DND-41 (cell line): ENCODE data around the gene ACER3.
"Not testable (repeated sequence)": the region's sequence is repeated elsewhere in the genome, so short reads cannot be mapped to it uniquely, and the experiment has no call there.

ENCODE experiments used
- ATAC-seq: fragments of 200-7000 bp; cut with Tn5 transposase; 3 replicates; pipeline ENCODE4 v1.9.1; 2021; ENCODE audit warnings: low read depth; ENCODE audit not compliant: insufficient read depth
- DNase-seq: peaks from one replicate; pipeline ENCODE4 v3.0.0-alpha.2; 2020
- H2AFZ ChIP-seq: 2 replicates; pipeline ENCODE4 v1.6.0; 2012; ENCODE audit warnings: low read depth, low read length
- H3K27ac ChIP-seq: 2 replicates; pipeline ENCODE4 v1.5.1; 2012; ENCODE audit warnings: low read length, inconsistent platforms
- H3K27me3 ChIP-seq: fragments of 200-600 bp; sonication (generic); 2 replicates; pipeline ENCODE4 v1.6.0; 2012; ENCODE audit warnings: low read length, mild to moderate bottlenecking, inconsistent platforms; ENCODE audit not compliant: insufficient read depth, poor library complexity
- H3K36me3 ChIP-seq: 2 replicates; pipeline ENCODE4 v1.5.1; 2012; ENCODE audit warnings: low read length, inconsistent platforms; ENCODE audit not compliant: insufficient read depth
- H3K4me1 ChIP-seq: 2 replicates; pipeline ENCODE4 v1.5.1; 2012; ENCODE audit warnings: mild to moderate bottlenecking, low read length; ENCODE audit not compliant: insufficient read depth
- H3K4me2 ChIP-seq: 2 replicates; pipeline ENCODE4 v1.6.0; 2012; ENCODE audit warnings: mild to moderate bottlenecking, moderate library complexity, low read length, inconsistent platforms; ENCODE audit not compliant: insufficient read depth
- H3K4me3 ChIP-seq, 2 experiments: fragments of 200-600 bp in 1 of 2; shearing (Covaris generic) in 1 of 2; 2 replicates each; pipeline ENCODE4 v1.5.1; 2012 to 2016; ENCODE audit warnings: inconsistent platforms in 2 of 2, low read length in 2 of 2, mild to moderate bottlenecking in 2 of 2, low read depth in 1 of 2, moderate library complexity in 1 of 2
- H3K79me2 ChIP-seq: 2 replicates; pipeline ENCODE4 v1.6.0; 2012; ENCODE audit warnings: low read length, inconsistent platforms; ENCODE audit not compliant: insufficient read depth
- H3K9ac ChIP-seq: 2 replicates; pipeline ENCODE4 v1.6.0; 2012; ENCODE audit warnings: low read depth, mild to moderate bottlenecking, inconsistent platforms, low read length, moderate library complexity
- H3K9me3 ChIP-seq: 2 replicates; pipeline ENCODE4 v1.5.1; 2012; ENCODE audit warnings: low read length, moderate library complexity, mild to moderate bottlenecking, inconsistent platforms; ENCODE audit not compliant: insufficient read depth, severe bottlenecking
- H4K20me1 ChIP-seq: 2 replicates; pipeline ENCODE4 v1.6.0; 2012; ENCODE audit warnings: low read length; ENCODE audit not compliant: insufficient read depth
- EZH2 ChIP-seq: IDR thresholded peaks from 3 replicates; pipeline ENCODE4 v1.6.1; 2012; ENCODE audit warnings: borderline replicate concordance, low read depth, mild to moderate bottlenecking, moderate library complexity, low read length, inconsistent platforms; ENCODE audit not compliant: severe bottlenecking
- TF ChIP-seq, protein P1 (sequence below): IDR thresholded peaks from 2 replicates; pipeline ENCODE4 v1.5.1; 2012; ENCODE audit warnings: borderline replicate concordance, low read length, moderate library complexity, mild to moderate bottlenecking; ENCODE audit not compliant: poor library complexity, severe bottlenecking; ENCODE audit errors: extremely low read depth

The ACER3 gene

DNA sequence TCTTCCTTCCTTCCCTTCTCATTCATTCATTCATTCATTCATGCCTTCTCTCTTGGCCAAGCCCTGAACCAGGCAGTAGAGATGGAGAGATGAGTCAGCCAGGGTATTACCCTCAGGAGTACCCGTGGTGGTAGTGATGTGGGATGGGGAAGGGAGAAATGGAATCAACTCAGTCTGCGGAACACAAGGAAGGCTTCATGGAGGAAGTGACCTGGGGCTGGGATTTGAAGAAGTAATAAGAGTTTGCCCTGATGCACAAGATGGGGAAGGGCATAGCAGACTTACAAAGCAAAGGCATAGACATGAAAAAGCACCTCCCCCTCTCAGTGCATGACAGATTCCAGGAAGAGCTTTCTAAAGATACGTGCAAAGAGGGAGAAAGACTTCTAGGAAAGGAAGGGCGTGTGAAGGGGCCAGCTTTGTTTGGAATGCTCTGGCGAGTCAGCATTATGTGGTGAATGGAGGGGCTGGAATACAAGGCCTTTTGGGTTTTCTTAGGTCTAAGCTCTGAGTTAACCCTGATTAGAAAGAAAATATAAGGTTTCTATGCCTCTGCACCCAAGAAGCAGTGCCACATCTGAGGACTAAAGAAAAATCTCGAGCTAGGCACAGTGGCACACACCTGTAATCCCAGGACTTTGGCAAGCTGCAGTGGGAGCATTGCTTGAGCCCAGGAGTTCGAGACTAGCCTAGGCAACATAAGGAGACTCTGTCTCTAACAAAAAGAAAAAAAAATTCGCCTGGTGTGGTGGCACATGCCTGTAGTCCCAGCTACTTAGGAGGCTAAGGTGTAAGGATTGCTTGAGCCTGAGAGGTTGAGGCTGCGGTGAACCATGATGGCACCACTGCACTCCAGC lies 36.4 kb upstream of the ACER3 start:
- DNase-seq (no peak), ATAC-seq (no peak)
- TF ChIP-seq, protein P1, sequence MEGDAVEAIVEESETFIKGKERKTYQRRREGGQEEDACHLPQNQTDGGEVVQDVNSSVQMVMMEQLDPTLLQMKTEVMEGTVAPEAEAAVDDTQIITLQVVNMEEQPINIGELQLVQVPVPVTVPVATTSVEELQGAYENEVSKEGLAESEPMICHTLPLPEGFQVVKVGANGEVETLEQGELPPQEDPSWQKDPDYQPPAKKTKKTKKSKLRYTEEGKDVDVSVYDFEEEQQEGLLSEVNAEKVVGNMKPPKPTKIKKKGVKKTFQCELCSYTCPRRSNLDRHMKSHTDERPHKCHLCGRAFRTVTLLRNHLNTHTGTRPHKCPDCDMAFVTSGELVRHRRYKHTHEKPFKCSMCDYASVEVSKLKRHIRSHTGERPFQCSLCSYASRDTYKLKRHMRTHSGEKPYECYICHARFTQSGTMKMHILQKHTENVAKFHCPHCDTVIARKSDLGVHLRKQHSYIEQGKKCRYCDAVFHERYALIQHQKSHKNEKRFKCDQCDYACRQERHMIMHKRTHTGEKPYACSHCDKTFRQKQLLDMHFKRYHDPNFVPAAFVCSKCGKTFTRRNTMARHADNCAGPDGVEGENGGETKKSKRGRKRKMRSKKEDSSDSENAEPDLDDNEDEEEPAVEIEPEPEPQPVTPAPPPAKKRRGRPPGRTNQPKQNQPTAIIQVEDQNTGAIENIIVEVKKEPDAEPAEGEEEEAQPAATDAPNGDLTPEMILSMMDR: no peak
- no peak for TF ChIP-seq EZH2
- Histone ChIP-seq H3K4me2 (no peak overlapping the region), H3K9me3 (no peaks in the 10 kb centered on the region), H3K27me3 (no peaks in the 10 kb centered on the region), H3K4me3 (no peak overlapping the region), H3K9ac (no peak overlapping the region), H3K79me2 (no peaks in the 10 kb centered on the region), H3K4me1 (no peaks in the 10 kb centered on the region), H3K36me3 (no peaks in the 10 kb centered on the region), H2AFZ (no peak overlapping the region), H4K20me1 (no peaks in the 10 kb centered on the region), H3K27ac (no peak overlapping the region)

DNA sequence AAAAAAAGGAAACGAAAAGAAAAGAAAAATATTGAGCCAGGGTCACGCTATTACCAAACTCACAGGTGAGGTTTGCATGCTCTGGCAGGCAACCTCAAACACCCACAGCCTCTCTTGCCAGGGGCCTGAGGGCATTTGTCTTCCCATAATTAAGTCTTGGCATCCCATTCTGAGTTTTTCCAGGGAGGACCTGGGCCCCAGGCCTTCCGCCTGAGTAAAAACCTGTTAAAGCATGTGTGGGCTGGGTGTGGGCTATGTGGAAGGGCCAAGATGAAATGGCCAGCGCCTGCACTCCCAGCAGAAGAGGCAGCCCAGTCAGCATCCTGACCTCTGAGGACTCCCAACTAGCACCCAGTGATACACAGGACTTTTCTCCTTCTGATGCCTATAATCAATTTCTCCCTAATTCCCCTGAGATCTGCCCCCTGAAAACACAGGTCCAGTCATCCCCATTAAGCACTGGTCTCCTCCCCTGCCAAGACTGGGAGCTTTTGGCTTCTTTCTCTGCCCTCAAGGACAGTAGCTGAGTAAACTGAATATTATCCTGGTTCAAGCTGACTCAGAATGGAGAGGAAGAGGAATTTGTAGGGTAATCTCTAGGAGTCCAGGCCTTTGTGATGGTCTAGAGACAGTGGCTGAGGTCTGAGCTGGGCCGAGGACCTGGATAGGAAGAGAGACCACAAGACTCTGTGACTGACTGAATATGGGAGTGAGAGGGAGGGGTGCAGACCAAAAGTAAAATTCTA lies 35.6 kb upstream of the ACER3 start:
- no peak overlapping the region for H3K27ac ChIP-seq
- no peaks in the 10 kb centered on the region for H3K27me3 ChIP-seq
- H3K79me2 ChIP-seq: no peaks in the 10 kb centered on the region
- H3K4me2 ChIP-seq: no peak overlapping the region
- DNase-seq (no peak), ATAC-seq (no peak)
- H3K4me1 ChIP-seq: no peaks in the 10 kb centered on the region
- H3K9me3 ChIP-seq: no peaks in the 10 kb centered on the region
- no peak overlapping the region for H2AFZ ChIP-seq
- no peaks in the 10 kb centered on the region for H3K36me3 ChIP-seq
- H3K4me3 ChIP-seq: no peak overlapping the region
- H4K20me1 ChIP-seq: no peaks in the 10 kb centered on the region
- H3K9ac ChIP-seq: no peak overlapping the region
- TF ChIP-seq, protein P1: no peak
- TF ChIP-seq EZH2: no peak

DNA sequence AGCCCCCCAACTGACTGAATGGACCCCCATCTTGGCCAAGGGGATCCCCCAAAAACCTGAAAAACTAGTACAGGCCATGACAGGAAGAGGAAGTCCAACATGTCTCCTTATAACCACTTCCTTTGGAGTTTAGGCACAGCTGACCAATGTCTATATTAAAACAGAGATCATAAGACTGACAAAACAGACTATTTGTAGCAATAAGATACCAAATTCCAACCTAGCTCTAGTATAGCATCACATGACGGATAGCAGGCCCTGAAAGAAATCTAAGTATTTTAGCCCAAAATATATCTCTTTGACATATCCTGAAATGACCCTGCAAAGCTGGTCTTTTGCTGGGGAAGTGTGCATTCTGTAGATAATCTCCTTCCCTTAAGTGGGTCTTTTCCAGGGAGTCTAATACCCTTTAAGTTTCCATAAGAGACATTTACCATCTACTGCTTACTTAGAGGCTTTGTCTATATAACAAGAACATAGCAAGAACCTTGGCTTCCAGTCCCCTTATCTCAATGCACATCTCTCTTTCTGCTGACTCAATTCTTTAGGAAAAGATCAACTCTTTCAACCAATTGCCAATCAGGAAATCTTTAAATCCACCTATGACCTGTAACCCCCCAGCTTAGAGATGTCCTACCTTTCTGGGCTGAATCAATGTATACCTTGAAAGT lies 34.9 kb upstream of the ACER3 start:
- ATAC-seq (no peak), DNase-seq (no peak)
- Histone ChIP-seq H3K4me3 (no peak overlapping the region), H3K27ac (no peak overlapping the region), H2AFZ (no peak overlapping the region), H3K4me2 (no peak overlapping the region), H3K79me2 (no peaks in the 10 kb centered on the region), H3K36me3 (no peaks in the 10 kb centered on the region), H3K27me3 (no peaks in the 10 kb centered on the region), H3K9me3 (no peaks in the 10 kb centered on the region), H3K4me1 (no peaks in the 10 kb centered on the region), H4K20me1 (no peaks in the 10 kb centered on the region), H3K9ac (no peak overlapping the region)
- TF ChIP-seq EZH2: no peak
- TF ChIP-seq, protein P1: no peak

DNA sequence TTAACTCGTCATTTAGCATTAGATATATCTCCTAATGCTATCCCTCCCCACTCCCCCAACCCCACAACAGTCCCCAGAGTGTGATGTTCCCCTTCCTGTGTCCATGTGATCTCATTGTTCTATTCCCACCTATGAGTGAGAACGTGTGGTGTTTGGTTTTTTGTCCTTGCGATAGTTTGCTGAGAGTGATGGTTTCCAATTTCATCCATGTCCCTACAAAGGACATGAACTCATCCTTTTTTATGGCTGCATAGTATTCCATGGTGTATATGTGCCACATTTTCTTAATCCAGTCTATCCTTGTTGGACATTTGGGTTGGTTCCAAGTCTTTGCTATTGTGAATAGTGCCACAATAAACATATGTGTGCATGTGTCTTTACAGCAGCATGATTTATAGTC lies 34.2 kb upstream of the ACER3 start:
- H4K20me1 ChIP-seq, H3K4me1 ChIP-seq, H2AFZ ChIP-seq, H3K9ac ChIP-seq, H3K4me2 ChIP-seq, DNase-seq, ATAC-seq, H3K27me3 ChIP-seq, H3K36me3 ChIP-seq, H3K9me3 ChIP-seq, H3K79me2 ChIP-seq, H3K4me3 ChIP-seq, H3K27ac ChIP-seq: not testable (repeated sequence)

DNA sequence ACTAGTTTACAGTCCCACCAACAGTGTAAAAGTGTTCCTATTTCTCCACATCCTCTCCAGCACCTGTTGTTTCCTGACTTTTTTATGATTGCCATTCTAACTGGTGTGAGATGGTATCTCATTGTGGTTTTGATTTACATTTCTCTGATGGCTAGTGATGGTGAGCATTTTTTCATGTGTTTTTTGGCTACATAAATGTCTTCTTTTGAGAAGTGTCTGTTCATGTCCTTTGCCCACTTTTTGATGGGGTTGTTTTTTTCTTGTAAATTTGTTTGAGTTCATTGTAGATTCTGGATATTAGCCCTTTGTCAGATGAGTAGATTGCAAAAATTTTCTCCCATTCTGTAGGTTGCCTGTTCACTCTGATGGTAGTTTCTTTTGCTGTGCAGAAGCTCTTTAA lies 33.7 kb upstream of the ACER3 start:
- not testable (repeated sequence) for H3K4me1 ChIP-seq, H2AFZ ChIP-seq, H3K4me2 ChIP-seq, H3K79me2 ChIP-seq, H3K9ac ChIP-seq, H3K36me3 ChIP-seq, H3K27me3 ChIP-seq, DNase-seq, H3K9me3 ChIP-seq, H4K20me1 ChIP-seq, H3K4me3 ChIP-seq, H3K27ac ChIP-seq, ATAC-seq
